HEK293 (cell line): ENCODE measurements around the gene SCRT2.

Experiments used
- CTCF ChIA-PET: fragments of 350-600 bp; formaldehyde crosslinking; extraction: SDS; loops from one replicate; lab custom pipeline; 2021; ENCODE audit warnings: antibody characterized with exemption; lab: Yijun Ruan, JAX
- POLR2A ChIA-PET: fragments of 300-600 bp; formaldehyde crosslinking; extraction: SDS; loops from one replicate; lab custom pipeline; 2020; ENCODE audit warnings: antibody characterized with exemption, inconsistent platforms; lab: Yijun Ruan, JAX
- H3K27ac ChIP-seq: fragments of 200-500 bp; sonication (Bioruptor generic); 2 replicates; pipeline ENCODE4 v1.5.1; 2014; ENCODE audit warnings: low read depth, low read length, control low read depth, inconsistent platforms; ENCODE audit errors: extremely low read depth
- H3K36me3 ChIP-seq, 2 experiments: fragments of 200-500 bp in 1 of 2; sonication (Bioruptor generic) in 1 of 2; 1 replicate in 1 of 2; 2 replicates in 1 of 2; pipeline ENCODE4 v1.5.1; 2014 to 2017; ENCODE audit warnings: inconsistent platforms in 2 of 2, low read length in 2 of 2; ENCODE audit not compliant: control insufficient read depth in 2 of 2, insufficient read depth in 1 of 2
- H3K4me1 ChIP-seq: fragments of 200-500 bp; sonication (Bioruptor generic); 2 replicates; pipeline ENCODE4 v1.5.1; 2014; ENCODE audit warnings: mild to moderate bottlenecking, low read length, inconsistent platforms; ENCODE audit not compliant: control insufficient read depth, insufficient read depth
- H3K4me3 ChIP-seq: 2 replicates; pipeline ENCODE4 v1.5.1; 2011; ENCODE audit warnings: low read depth, mild to moderate bottlenecking, control low read depth, low read length, moderate library complexity
- H3K9me3 ChIP-seq: fragments of 200-500 bp; sonication (Bioruptor generic); 2 replicates; pipeline ENCODE4 v1.5.1; 2014; ENCODE audit warnings: low read depth, low read length, inconsistent platforms; ENCODE audit not compliant: control insufficient read depth, insufficient read depth
- GFI1B ChIP-seq: fragments of 450-650 bp; formaldehyde crosslinking; IDR thresholded peaks from 2 replicates; pipeline ENCODE4 v1.5.1; 2016; ENCODE audit warnings: missing biosample characterization, missing genetic modification characterization
- GLI4 ChIP-seq: fragments of 450-650 bp; formaldehyde crosslinking; IDR thresholded peaks from 2 replicates; pipeline ENCODE4 v1.5.1; 2016; ENCODE audit warnings: missing biosample characterization, missing genetic modification characterization
- GLIS1 ChIP-seq: fragments of 450-650 bp; formaldehyde crosslinking; IDR thresholded peaks from 2 replicates; pipeline ENCODE4 v1.5.1; 2016; ENCODE audit warnings: missing biosample characterization, missing genetic modification characterization
- KLF16 ChIP-seq: fragments of 450-650 bp; formaldehyde crosslinking; IDR thresholded peaks from 2 replicates; pipeline ENCODE4 v1.5.1; 2017; ENCODE audit warnings: missing biosample characterization, missing genetic modification characterization
- KLF7 ChIP-seq: fragments of 450-650 bp; formaldehyde crosslinking; IDR thresholded peaks from 2 replicates; pipeline ENCODE4 v1.5.1; 2016; ENCODE audit warnings: missing biosample characterization, missing genetic modification characterization, borderline replicate concordance
- SCRT2 ChIP-seq: fragments of 450-650 bp; formaldehyde crosslinking; IDR thresholded peaks from 2 replicates; pipeline ENCODE4 v1.5.1; 2016; ENCODE audit warnings: missing biosample characterization, missing genetic modification characterization
- TCF7L2 ChIP-seq: IDR thresholded peaks from 2 replicates; pipeline ENCODE4 v1.6.1; 2011; ENCODE audit warnings: low read depth, mild to moderate bottlenecking, inconsistent platforms, low read length, moderate library complexity, borderline replicate concordance
- ZBTB1 ChIP-seq: fragments of 450-650 bp; formaldehyde crosslinking; IDR thresholded peaks from 2 replicates; pipeline ENCODE4 v1.5.1; 2016; ENCODE audit warnings: missing biosample characterization, missing genetic modification characterization
- ZBTB21 ChIP-seq: fragments of 450-650 bp; formaldehyde crosslinking; IDR thresholded peaks from 2 replicates; pipeline ENCODE4 v1.5.1; 2017; ENCODE audit warnings: missing biosample characterization, missing genetic modification characterization
- ZEB2 ChIP-seq: fragments of 450-650 bp; formaldehyde crosslinking; IDR thresholded peaks from 2 replicates; pipeline ENCODE4 v1.5.1; 2016; ENCODE audit warnings: missing biosample characterization, missing genetic modification characterization
- ZFP37 ChIP-seq: fragments of 450-650 bp; formaldehyde crosslinking; IDR thresholded peaks from 2 replicates; pipeline ENCODE4 v1.5.1; 2016; ENCODE audit warnings: missing biosample characterization, missing genetic modification characterization
- ZNF146 ChIP-seq: fragments of 450-650 bp; formaldehyde crosslinking; IDR thresholded peaks from 2 replicates; pipeline ENCODE4 v1.5.1; 2016; ENCODE audit warnings: missing biosample characterization, missing genetic modification characterization
- ZNF19 ChIP-seq: fragments of 450-650 bp; formaldehyde crosslinking; IDR thresholded peaks from 2 replicates; pipeline ENCODE4; 2016; ENCODE audit warnings: missing biosample characterization, missing genetic modification characterization, low read depth
- ZNF211 ChIP-seq: fragments of 450-650 bp; formaldehyde crosslinking; IDR thresholded peaks from 2 replicates; pipeline ENCODE4 v1.5.1; 2016; ENCODE audit warnings: low read depth, missing biosample characterization, missing genetic modification characterization
- ZNF280D ChIP-seq: fragments of 450-650 bp; formaldehyde crosslinking; IDR thresholded peaks from 2 replicates; pipeline ENCODE4 v1.5.1; 2016; ENCODE audit warnings: missing biosample characterization, missing genetic modification characterization
- ZNF324 ChIP-seq: fragments of 450-650 bp; formaldehyde crosslinking; IDR thresholded peaks from 2 replicates; pipeline ENCODE4 v1.5.1; 2016; ENCODE audit warnings: missing biosample characterization, missing genetic modification characterization
- ZNF366 ChIP-seq: fragments of 450-650 bp; formaldehyde crosslinking; conservative IDR thresholded peaks from 2 replicates; pipeline ENCODE4 v1.5.1; 2016; ENCODE audit warnings: missing biosample characterization, missing genetic modification characterization
- ZNF394 ChIP-seq: fragments of 450-650 bp; formaldehyde crosslinking; IDR thresholded peaks from 2 replicates; pipeline ENCODE4 v1.5.1; 2016; ENCODE audit warnings: missing biosample characterization, missing genetic modification characterization, mild to moderate bottlenecking, moderate library complexity, borderline replicate concordance
- ZNF548 ChIP-seq: fragments of 450-650 bp; formaldehyde crosslinking; IDR thresholded peaks from 2 replicates; pipeline ENCODE4 v1.5.1; 2016; ENCODE audit warnings: missing biosample characterization, missing genetic modification characterization
- ZNF610 ChIP-seq: fragments of 450-650 bp; formaldehyde crosslinking; IDR thresholded peaks from 2 replicates; pipeline ENCODE4 v1.5.1; 2016; ENCODE audit warnings: missing biosample characterization, missing genetic modification characterization, borderline replicate concordance
- ZNF664 ChIP-seq: fragments of 450-650 bp; formaldehyde crosslinking; IDR thresholded peaks from 2 replicates; pipeline ENCODE4 v1.5.1; 2016; ENCODE audit warnings: missing biosample characterization, missing genetic modification characterization
- ZNF777 ChIP-seq: fragments of 450-650 bp; formaldehyde crosslinking; IDR thresholded peaks from 2 replicates; pipeline ENCODE4 v1.5.1; 2017; ENCODE audit warnings: missing biosample characterization, missing genetic modification characterization, borderline replicate concordance
- TF ChIP-seq, protein P1 (sequence below): fragments of 450-650 bp; formaldehyde crosslinking; IDR thresholded peaks from 2 replicates; pipeline ENCODE4 v1.5.1; 2016; ENCODE audit warnings: missing biosample characterization, missing genetic modification characterization
- TF ChIP-seq, protein P2 (sequence below): fragments of 450-650 bp; formaldehyde crosslinking; IDR thresholded peaks from 2 replicates; pipeline ENCODE4 v1.5.1; 2016; ENCODE audit warnings: missing biosample characterization, missing genetic modification characterization
- TF ChIP-seq, protein P3 (sequence below): fragments of 450-650 bp; formaldehyde crosslinking; optimal IDR thresholded peaks from 2 replicates; pipeline ENCODE3; 2016; ENCODE audit warnings: missing biosample characterization, mild to moderate bottlenecking, missing genetic modification characterization

Gene SCRT2

DNA sequence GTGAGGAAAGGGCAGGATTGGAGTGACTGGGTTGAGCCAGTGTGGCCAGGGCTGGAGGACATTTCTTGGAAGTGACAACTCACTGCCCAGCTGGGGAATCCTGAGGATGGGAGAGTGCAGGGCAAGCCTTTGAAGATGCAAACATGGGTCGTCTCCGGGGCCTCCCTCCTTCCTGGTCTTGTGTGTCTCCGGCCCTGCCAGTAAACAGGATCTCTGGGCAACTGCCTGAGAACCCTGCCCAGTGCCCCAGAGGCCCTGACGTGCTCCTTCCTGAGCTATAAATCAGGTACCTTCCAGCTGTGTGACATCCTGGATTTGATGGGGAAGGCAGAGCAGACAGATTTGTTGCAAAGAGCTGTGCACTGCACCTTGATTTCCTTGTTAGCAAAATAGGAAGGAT lies 52.6 kb downstream of the SCRT2 start:
- Histone ChIP-seq H3K4me3 (no peak overlapping the region), H3K4me1 (peaks cover 2% of the 10 kb centered on the region), H3K9me3 (no peaks in the 10 kb centered on the region), H3K36me3 (no peaks in the 10 kb centered on the region), H3K27ac (no peak overlapping the region)
- no peak for TF ChIP-seq ZNF211 (tag by site-specific recombination)
- TF ChIP-seq ZNF19: no peak
- TF ChIP-seq ZFP37 (tag by site-specific recombination): no peak
- TF ChIP-seq ZNF610: no peak
- no peak for TF ChIP-seq SCRT2 (tag by site-specific recombination)
- TF ChIP-seq KLF7 (tag by site-specific recombination): no peak
- no peak for TF ChIP-seq GLI4 (tag by site-specific recombination)
- TF ChIP-seq ZBTB1 (tag by site-specific recombination): no peak
- TF ChIP-seq GFI1B: no peak
- TF ChIP-seq ZEB2: no peak
- no peak for TF ChIP-seq ZNF324 (tag by site-specific recombination)
- TF ChIP-seq, protein P1, sequence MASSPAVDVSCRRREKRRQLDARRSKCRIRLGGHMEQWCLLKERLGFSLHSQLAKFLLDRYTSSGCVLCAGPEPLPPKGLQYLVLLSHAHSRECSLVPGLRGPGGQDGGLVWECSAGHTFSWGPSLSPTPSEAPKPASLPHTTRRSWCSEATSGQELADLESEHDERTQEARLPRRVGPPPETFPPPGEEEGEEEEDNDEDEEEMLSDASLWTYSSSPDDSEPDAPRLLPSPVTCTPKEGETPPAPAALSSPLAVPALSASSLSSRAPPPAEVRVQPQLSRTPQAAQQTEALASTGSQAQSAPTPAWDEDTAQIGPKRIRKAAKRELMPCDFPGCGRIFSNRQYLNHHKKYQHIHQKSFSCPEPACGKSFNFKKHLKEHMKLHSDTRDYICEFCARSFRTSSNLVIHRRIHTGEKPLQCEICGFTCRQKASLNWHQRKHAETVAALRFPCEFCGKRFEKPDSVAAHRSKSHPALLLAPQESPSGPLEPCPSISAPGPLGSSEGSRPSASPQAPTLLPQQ (tag by site-specific recombination): no peak
- no peak for TF ChIP-seq ZBTB21 (tag by site-specific recombination)
- TF ChIP-seq KLF16 (tag by site-specific recombination): no peak
- POLR2A ChIA-PET: interaction anchor here (0.9 kb wide), 1 partner anchor 15 kb away, joined by 3 read pairs; no protein-coding TSS in a partner anchor
- CTCF ChIA-PET: interaction anchor here (0.6 to 1.5 kb wide), 5 partner anchors 15 to 760 kb away, joined by 3 to 4 read pairs (median 4); no protein-coding TSS in a partner anchor

GRCh38 chr20:622161-622560 lies 53.4 kb downstream of the SCRT2 start:
- no peak for TF ChIP-seq ZNF777
- TF ChIP-seq, protein P2, sequence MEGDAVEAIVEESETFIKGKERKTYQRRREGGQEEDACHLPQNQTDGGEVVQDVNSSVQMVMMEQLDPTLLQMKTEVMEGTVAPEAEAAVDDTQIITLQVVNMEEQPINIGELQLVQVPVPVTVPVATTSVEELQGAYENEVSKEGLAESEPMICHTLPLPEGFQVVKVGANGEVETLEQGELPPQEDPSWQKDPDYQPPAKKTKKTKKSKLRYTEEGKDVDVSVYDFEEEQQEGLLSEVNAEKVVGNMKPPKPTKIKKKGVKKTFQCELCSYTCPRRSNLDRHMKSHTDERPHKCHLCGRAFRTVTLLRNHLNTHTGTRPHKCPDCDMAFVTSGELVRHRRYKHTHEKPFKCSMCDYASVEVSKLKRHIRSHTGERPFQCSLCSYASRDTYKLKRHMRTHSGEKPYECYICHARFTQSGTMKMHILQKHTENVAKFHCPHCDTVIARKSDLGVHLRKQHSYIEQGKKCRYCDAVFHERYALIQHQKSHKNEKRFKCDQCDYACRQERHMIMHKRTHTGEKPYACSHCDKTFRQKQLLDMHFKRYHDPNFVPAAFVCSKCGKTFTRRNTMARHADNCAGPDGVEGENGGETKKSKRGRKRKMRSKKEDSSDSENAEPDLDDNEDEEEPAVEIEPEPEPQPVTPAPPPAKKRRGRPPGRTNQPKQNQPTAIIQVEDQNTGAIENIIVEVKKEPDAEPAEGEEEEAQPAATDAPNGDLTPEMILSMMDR: no peak
- TF ChIP-seq, all 188 proteins: peak for 0
- H3K4me3 ChIP-seq: no peak overlapping the region
- POLR2A ChIA-PET: no interaction called here
- H3K27ac ChIP-seq: no peak overlapping the region
- H3K4me1 ChIP-seq: peaks cover 2% of the 10 kb centered on the region
- H3K36me3 ChIP-seq: no peaks in the 10 kb centered on the region
- no peaks in the 10 kb centered on the region for H3K9me3 ChIP-seq
- CTCF ChIA-PET: interaction anchor here (1.4 to 5.3 kb wide), 2 partner anchors 60 to 118 kb away, joined by 4 to 22 read pairs; no protein-coding TSS in a partner anchor

DNA sequence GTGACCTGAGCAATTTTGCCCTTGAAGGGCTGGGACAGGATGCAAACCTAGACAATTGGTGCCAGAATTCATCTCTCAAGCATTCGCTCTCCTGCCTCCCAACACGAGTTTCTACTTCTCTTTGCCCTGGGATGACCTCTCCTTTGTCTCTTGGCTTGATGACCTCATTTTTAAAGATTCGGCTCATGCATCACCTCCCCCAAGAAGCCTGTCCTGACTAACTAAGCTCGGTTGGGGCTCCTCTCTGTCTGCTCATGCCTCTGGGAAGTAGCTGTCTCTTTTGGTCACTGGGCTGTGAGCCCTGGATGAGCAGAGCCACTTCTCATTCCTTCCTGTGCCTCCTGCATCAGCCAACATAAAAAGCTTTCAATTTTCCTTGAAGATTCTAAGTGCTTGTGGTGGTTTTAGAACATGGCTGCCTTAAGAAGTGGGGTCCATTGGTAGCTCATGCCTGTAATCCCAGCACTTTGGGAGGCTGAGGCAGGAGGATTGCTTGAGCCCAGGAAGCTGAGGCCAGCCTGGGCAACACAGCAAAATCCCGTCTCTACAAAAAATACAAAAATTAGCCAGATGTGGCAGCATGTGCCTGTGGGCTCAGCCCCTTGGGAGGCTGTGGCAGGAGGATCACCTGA lies 54.4 kb downstream of the SCRT2 start:
- H3K4me3 ChIP-seq: no peak overlapping the region
- no peaks in the 10 kb centered on the region for H3K9me3 ChIP-seq
- ChIA-PET POLR2A (interaction anchor here (0.6 kb wide), 1 partner anchor 209 kb away, joined by 4 read pairs; no protein-coding TSS in a partner anchor), CTCF (interaction anchor here (0.6 to 5.3 kb wide), 6 partner anchors 24 to 402 kb away, joined by 3 to 22 read pairs (median 4); no protein-coding TSS in a partner anchor)
- H3K36me3 ChIP-seq: no peaks in the 10 kb centered on the region
- peaks cover 2% of the 10 kb centered on the region for H3K4me1 ChIP-seq
- H3K27ac ChIP-seq: no peak overlapping the region
- TF ChIP-seq ZNF664 (tag by site-specific recombination) (no peak), ZNF280D (tag by site-specific recombination) (no peak), ZNF610 (no peak), TCF7L2 (no peak), ZNF366 (peak; percentile 37; the same call in 1 of the 2 replicates), ZNF394 (tag by site-specific recombination) (no peak), ZNF548 (no peak), GLIS1 (tag by site-specific recombination) (peak; percentile 74), ZNF146 (tag by site-specific recombination) (no peak)
- TF ChIP-seq, protein P3, sequence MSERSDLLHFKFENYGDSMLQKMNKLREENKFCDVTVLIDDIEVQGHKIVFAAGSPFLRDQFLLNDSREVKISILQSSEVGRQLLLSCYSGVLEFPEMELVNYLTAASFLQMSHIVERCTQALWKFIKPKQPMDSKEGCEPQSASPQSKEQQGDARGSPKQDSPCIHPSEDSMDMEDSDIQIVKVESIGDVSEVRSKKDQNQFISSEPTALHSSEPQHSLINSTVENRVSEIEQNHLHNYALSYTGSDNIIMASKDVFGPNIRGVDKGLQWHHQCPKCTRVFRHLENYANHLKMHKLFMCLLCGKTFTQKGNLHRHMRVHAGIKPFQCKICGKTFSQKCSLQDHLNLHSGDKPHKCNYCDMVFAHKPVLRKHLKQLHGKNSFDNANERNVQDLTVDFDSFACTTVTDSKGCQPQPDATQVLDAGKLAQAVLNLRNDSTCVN: no peak
